ENCODE measurements around the gene PECR. TPM values are rescaled to one million over a fixed set of nuclear protein-coding genes. Genes with fewer than 3 reads are reported as not detected.

Gene PECR
- 10 to 100 TPM; 10.7 to 52.2 (median 40.5) TPM for polyA plus RNA-seq (ENCODE audit: insufficient read length in 4 of 4)

DNA sequence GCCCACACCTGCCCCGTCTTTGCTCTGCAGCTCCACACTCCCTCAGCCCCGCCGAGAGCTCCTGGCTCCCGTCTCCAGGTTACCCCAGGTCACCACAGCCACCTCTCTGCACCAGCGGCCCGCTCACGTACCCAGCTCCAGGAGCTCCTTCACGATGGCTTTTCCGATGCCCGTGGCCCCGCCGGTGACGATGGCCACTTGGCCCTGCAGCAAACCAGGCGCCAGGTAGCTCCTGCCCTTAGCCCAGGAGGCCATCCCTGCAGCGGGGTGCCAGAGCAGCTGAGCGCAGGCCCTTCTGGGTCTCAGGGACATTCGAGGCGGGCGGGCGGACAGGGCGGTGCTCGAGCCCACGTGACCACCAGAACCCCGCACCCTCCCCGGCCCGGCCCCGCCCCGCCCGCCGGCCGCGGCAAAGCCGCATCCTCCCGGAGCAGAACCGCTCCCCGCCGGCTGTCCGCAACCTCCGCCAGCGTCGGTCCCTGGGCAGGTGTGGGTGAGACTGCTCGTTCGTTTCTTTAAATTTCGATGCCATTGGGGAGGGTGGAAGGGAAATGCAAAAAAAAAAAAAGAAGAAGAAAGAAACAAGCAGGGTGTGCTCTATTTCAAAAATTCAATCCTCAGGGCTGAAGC, at the start of gene PECR, which contains the start of gene TMEM169:
PECR (minus strand) TSS at position 323 of the 630 bp plus-strand sequence; CDS start at position 255, 68 bp downstream.
TMEM169 (plus strand) TSS at position 433 of the 630 bp plus-strand sequence. CDS start 14,045 bp downstream, outside the sequence.
- peak in 2 of 4 donors; percentile 45 to 52 for DNase-seq (ENCODE audit: low read depth in 4 of 4, low spot score in 3 of 4)

DNA sequence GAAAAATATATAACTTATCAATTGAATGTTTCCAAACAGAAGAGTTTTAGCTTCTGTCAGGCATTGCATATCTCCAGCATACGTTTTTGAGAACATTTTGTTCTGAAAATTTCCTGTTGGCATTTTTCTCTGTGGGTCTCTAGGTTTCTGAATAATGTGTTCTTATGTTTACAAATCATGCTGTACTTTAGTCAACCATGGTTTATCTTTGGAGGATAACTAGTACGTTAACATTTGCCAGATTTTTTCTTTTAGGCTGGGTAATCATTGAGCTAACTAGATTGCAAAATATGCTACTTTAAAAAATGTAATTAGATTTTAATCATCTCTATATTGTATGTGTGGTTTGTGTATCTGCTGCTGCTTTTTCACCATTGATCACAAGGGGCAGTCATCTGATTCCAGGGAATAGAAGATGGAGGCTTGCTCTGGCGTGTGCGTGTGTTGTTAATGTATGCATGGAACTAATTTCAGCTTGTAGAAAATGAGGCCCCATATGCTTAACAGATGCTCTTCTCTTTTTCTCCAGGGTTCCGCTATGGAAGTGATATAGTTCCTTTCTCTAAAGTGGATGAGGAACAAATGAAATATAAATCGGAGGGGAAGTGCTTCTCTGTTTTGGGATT, 48.9 kb upstream of the PECR start:
- DNase-seq (ENCODE audit: low read depth in 4 of 4, low spot score in 3 of 4), result no peak

- no peak for DNase-seq (ENCODE audit: low read depth in 4 of 4, low spot score in 3 of 4)
Measured at GRCh38 chr2:216126943-216127342, 45.3 kb upstream of the PECR start.

DNA sequence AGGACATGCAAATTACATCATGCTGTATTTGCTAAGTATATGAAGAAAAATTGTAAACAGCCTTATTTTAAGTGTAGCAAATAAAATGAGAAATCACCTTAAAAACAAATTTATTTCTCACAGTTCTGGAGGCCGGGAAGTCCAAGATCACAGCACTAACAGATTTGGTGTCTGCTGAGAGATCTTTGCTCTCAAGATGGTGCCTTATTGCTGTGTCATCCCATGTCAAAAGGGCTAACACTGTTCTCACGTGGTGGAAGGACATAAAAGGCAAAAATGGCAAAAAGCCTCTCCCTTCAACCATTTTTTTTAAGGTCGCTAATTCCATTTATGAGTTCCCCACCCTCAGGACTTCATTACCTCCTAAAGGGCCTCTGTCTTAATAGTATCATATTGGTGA, 39.6 kb upstream of the PECR start:
- no peak for DNase-seq (ENCODE audit: low read depth in 4 of 4, low spot score in 3 of 4)

- no peak for DNase-seq (ENCODE audit: low read depth in 4 of 4, low spot score in 3 of 4)
Measured at GRCh38 chr2:216119986-216120385, 38.4 kb upstream of the PECR start.

GRCh38 chr2:216119146-216119545, 37.5 kb upstream of the PECR start:
- no peak for DNase-seq (ENCODE audit: low read depth in 4 of 4, low spot score in 3 of 4)

DNA sequence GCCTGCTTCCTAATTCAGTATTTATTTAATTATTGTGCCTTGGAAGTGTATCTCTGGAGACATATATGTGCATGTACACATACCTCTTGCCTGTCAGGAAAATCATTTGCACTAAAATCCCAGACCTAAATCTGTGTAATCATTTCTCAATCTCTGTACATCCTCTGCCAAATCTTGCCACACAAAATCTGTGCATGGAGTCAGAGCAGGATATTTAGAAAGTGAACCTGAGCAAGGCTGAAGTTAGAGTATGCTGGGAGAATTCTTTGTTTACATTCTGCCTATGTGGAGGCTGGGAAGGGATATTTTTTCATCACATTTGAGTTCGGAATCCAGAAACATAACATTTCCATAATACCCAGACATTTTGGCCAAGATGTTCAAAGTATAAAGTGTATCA, 36.9 kb upstream of the PECR start:
- DNase-seq (ENCODE audit: low read depth in 4 of 4, low spot score in 3 of 4), result no peak

GRCh38 chr2:216117561-216118340, 36.1 kb upstream of the PECR start:
- no peak for DNase-seq (ENCODE audit: low read depth in 4 of 4, low spot score in 3 of 4)

GRCh38 chr2:216116418-216116817, 34.8 kb upstream of the PECR start:
- DNase-seq (ENCODE audit: low read depth in 4 of 4, low spot score in 3 of 4), result no peak

- peak; percentile 99 to 100 (median 99) for DNase-seq (ENCODE audit: low read depth in 4 of 4, low spot score in 3 of 4)
Measured at GRCh38 chr2:216114714-216115531, 33.3 kb upstream of the PECR start.

DNA sequence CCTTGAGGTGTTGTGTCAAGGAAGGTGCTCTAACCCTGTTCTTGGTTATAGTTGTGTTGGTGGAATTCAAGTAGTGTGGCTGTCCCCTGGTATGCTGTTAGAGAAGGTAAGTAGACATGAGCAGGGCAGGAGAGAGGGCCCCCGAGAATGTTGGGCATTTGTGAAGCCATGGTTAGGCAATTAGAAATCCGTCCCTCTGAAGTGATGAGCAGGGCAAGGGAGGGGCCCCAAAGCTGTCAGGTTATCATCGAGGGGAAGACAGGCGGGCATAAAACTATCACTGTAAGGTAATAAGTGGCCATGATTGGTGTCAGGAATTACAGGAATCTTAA, 32.7 kb upstream of the PECR start:
- no peak for DNase-seq (ENCODE audit: low read depth in 4 of 4, low spot score in 3 of 4)

GRCh38 chr2:216113572-216113971, 32.0 kb upstream of the PECR start:
- no peak for DNase-seq (ENCODE audit: low read depth in 4 of 4, low spot score in 3 of 4)

DNA sequence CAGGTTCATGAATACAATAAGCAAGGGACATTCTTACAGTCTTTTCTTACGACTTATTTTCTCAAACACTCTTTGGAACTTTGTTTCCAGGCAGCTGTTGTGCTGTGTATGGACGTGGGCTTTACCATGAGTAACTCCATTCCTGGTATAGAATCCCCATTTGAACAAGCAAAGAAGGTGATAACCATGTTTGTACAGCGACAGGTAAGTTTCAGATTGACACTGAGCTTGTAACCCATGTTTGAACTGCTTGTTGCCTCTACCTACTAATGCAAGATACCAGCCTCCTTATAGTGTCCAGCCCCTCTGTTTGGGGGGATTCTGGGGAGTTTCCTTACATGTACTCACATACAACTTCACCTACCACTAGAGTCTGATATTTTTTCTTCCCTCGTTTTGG, 31.3 kb upstream of the PECR start:
- no peak for DNase-seq (ENCODE audit: low read depth in 4 of 4, low spot score in 3 of 4)

GRCh38 chr2:216111122-216111521, 29.5 kb upstream of the PECR start:
- no peak for DNase-seq (ENCODE audit: low read depth in 4 of 4, low spot score in 3 of 4)

DNA sequence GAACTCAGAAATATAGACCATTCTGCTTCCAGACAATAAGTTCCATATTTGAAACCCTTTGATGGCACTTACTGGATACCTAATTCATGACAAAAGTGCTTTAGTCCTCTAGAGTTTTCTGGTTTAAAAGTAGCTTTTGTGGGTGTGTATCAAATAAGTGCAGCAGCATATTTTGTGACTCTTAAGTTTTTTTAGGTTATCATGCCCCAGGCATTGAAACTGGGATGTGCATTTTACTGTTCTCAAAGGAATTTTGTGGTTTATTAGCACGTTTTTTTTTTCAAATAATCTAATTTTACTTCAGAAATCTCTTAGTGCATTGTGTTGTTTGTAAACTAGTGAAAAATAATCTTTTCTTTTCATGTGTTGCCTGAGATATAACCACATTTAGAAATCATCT, 29.0 kb upstream of the PECR start:
- DNase-seq (ENCODE audit: low read depth in 4 of 4, low spot score in 3 of 4), result no peak

DNA sequence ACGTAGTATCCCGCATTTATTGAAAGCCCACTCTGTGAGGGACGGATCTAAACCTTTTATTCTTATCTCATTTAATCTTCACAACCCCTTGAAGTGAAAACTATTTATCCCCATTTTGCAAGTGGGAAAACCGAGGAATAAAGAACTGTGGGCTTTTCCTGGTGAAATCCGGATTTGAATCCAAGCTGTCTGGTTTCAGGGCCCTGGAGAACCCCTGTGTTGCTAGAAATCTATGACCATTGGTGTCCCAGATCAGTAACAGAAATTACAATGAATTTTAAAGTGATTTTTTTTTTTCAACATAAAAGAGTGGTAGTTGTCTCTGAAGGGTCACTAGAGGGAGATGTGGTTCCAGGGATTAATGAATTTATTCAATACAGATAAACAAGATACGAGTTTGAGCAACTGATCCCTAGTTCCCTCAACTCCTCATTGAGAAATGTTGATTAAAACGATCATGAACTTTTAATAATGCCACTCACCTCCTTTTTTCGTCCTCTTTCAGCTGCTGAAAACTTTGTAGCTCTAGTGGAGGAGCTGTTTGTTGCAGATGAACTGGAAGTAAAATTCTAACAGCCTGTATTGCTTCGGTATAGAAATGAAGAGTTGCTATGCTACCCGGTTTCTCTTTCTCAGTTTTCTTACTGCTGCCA, 28.5 kb upstream of the PECR start:
- DNase-seq (ENCODE audit: low read depth in 4 of 4, low spot score in 3 of 4), result no peak

DNA sequence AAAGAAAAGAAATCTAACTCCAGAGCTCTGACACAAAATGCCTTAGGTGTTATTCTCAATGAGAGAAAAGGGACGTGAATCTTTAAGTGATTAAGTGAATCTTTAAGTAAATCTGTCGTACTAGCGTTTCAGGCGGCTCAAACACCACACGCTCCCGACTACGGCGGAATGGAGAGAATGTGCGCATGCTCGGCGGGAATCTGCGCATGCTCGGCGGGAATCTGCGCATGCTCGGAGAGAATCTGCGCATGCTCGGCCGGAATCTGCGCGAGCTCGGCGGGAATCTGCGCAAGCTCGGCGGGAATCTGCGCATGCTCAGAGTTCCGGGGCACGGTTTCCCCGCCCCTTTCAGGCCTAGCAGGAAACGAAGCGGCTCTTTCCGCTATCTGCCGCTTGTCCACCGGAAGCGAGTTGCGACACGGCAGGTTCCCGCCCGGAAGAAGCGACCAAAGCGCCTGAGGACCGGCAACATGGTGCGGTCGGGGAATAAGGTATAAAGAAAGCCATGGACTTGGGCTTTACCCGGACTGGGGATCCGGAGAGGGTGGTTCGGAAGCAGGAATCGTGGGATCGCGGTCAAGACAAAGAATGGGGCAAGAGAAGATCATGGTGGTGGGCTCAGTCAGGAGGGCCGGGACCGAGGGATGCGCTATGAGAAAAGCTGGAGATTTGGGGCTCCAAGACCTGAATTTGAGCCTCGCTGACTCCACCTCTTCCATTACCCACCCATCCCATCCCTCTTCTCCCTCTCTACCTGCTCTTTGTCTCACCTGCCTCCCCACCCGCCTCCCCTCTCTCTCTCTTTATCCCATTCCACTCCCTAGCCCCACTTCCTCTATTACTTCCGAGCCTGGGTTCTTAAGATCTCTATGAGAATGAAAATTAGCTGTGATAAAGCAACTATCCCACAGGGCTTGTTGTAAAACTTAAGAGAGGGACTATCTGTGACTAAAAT, 27.6 kb upstream of the PECR start, which contains the start of gene XRCC5:
XRCC5 (plus strand) TSS at position 382 of the 955 bp plus-strand sequence; CDS start at position 471, 89 bp downstream.
- DNase-seq (ENCODE audit: low read depth in 4 of 4, low spot score in 3 of 4), result peak; percentile 93 to 97 (median 94)

DNA sequence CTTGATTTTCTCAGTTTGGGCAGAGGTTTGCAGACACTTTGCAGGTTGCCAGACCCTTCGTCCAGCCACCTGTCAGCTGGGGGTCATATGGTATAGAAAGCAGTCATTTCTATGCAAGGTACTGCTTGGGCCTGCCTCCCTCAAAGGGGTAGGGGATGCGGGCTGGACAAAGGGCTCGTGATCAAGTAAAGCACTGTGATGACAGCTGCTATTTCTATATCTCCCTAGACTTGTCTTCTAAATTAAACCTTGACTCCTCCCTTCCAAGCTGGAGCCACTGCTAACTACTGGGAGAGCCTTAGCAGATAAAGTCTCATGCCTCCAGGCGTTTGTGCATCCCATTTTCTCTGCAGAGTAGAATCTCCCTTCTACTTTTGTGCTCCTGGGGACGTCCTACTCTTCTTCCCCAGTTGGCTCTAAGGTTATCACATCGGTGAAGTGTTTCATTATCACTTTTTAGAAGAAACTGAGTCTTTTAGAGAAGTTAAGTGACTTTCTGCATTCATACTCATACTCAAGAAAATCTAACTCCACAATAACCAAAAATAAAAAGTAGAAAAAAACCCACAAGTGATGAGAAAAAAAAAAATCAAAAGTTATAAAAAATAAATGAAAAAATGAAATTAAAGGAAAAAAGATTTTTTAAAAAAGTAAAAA, 26.8 kb upstream of the PECR start:
- DNase-seq (ENCODE audit: low read depth in 4 of 4, low spot score in 3 of 4), result no peak

DNA sequence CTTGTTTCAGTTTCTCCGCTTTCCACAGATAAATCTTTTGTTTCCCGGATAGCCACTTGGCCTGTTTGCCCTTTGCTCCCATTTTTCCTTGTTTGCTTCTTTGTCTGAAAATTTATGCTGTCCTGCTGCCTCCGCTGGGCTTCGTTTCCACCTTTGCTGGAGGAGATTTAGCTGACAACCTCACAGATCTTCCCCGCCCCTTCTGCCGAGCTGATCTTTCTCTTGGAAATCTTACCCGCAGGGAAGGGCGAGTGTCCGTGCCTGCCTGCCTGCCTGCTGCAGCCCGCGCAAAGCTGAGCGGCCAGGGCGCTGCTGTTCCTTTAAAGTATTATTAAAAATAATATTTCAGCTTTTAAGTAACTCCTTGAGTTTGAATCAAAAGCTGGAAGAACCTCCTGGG, 26.2 kb upstream of the PECR start:
- no peak for DNase-seq (ENCODE audit: low read depth in 4 of 4, low spot score in 3 of 4)

Measured in left renal pelvis (tissue), 4 donors.